Measurements from ENCODE around the gene SKA3.
"Not testable (repeated sequence)": the region's sequence is repeated elsewhere in the genome, so short reads cannot be mapped to it uniquely, and the experiment has no call there.

SKA3 gene

DNA sequence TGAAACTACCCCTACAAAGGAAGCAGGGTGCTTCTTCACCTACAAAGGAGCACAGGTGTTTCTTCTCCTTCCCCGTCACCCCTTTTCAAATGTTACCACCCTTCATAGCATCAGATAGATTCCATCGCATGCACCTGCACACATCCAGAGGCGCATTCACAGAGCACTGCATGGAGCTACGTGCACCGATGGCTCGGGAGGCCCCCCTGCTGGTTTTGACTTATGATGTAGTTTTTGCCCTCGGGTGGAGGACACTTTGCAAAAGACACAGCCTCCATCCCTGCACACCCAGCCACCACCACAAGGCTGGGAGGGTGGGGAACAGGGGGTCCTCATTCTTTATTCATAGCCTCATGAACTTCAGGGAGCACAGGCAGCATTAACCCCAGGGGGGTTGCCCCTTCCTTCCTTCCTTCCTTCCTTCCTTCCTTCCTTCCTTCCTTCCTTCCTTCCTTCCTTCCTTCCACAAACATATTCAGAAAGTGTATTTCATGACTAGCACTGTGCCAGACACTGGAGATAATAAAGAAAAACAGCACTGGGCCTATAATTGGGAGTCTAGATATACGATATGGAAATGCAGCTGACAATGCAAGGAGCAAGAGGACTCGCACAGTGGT is 21.4 kb upstream of the SKA3 start:
- H3K4me1 Mint-ChIP-seq (ENCODE audit: low read depth); H3K27ac Mint-ChIP-seq; H3K4me3 Mint-ChIP-seq; DNase-seq; H3K36me3 Mint-ChIP-seq (ENCODE audit: low read depth); H3K9me3 Mint-ChIP-seq: not testable (repeated sequence)
- peaks cover 14% of the 10 kb centered on the region for H3K27me3 Mint-ChIP-seq

DNA sequence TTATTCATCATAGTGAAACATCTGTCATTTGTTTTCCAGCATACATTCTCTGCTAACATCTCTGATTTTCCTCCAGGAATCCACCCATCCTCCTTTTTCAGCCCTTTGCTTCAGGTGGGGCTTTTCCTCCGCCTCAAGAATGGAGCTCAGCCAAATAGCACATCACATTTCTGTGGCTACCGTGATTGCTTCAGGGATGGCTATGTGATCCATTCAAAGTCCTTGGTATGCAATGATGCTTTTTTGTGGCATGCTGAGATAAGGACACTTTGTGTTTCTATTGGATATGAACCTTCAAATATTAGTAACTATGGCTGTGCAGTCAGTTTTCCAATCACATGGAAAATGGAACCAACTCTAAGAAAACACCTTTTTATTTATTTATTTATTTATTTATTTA is 18.4 kb upstream of the SKA3 start:
- not testable (repeated sequence) for DNase-seq; H3K4me3 Mint-ChIP-seq; H3K4me1 Mint-ChIP-seq (ENCODE audit: low read depth); H3K36me3 Mint-ChIP-seq (ENCODE audit: low read depth); H3K27ac Mint-ChIP-seq; H3K9me3 Mint-ChIP-seq; H3K27me3 Mint-ChIP-seq

DNA sequence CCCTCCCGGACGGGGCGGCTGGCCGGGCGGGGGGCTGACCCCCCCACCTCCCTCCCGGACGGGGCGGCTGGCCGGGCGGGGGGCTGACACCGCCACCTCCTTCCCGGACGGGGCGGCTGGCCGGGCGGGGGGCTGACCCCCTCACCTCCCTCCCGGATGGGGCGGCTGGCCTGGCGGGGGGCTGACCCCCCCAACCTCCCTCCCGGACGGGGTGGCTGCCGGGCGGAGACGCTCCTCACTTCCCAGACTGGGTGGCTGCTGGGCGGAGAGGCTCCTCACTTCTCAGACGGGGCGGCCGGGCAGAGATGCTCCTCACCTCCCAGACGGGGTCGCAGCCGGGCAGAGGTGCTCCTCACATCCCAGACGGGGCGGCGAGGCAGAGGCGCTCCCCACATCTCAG is 10.1 kb upstream of the SKA3 start:
- not testable (repeated sequence) for H3K27me3 Mint-ChIP-seq; H3K36me3 Mint-ChIP-seq (ENCODE audit: low read depth); H3K9me3 Mint-ChIP-seq; H3K4me3 Mint-ChIP-seq; DNase-seq; H3K27ac Mint-ChIP-seq; H3K4me1 Mint-ChIP-seq (ENCODE audit: low read depth)

DNA sequence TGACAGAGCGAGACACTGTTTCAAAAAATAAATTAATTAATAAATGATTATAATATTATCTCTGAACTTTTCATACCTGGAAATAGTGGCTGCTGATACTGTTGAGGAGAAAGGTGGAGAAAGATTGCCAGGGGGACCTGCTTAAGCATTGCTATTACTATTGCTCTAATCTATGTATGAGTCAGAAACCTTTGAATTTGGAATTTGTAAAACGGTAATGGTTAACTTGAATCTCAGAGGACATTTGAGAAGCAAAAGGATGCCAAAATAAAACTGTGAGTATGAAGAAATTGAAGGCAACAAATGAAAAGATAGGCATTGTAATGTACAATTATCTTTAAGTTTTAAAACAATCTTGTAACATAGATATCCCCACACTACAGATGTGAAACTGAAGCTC is 5.3 kb upstream of the SKA3 start:
- H3K4me1 Mint-ChIP-seq (ENCODE audit: low read depth), result peaks cover 23% of the 10 kb centered on the region

DNA sequence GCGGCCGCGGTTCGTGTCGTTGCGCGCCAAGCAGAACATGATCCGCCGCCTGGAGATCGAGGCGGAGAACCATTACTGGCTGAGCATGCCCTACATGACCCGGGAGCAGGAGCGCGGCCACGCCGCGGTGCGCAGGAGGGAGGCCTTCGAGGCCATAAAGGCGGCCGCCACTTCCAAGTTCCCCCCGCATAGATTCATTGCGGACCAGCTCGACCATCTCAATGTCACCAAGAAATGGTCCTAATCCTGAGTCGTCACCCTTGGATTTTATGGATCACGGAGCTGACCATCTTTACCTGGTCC is 581 bp upstream of the SKA3 start:
- peaks cover 48% of the 10 kb centered on the region for H3K36me3 Mint-ChIP-seq (ENCODE audit: low read depth)
- DNase-seq, result no peak
- H3K9me3 Mint-ChIP-seq, result no peaks in the 10 kb centered on the region
- peak overlapping the region; percentile 99 for H3K27ac Mint-ChIP-seq
- no peaks in the 10 kb centered on the region for H3K27me3 Mint-ChIP-seq
- peaks cover 38% of the 10 kb centered on the region for H3K4me1 Mint-ChIP-seq (ENCODE audit: low read depth)
- H3K4me3 Mint-ChIP-seq, result peak overlapping the region; percentile 99

More for the DNA sequence above, 5.3 kb upstream of the SKA3 start:
- Mint-ChIP-seq H3K27me3 (no peaks in the 10 kb centered on the region), H3K36me3 (ENCODE audit: low read depth) (peaks cover 24% of the 10 kb centered on the region), H3K9me3 (no peaks in the 10 kb centered on the region), H3K27ac (no peak overlapping the region), H3K4me3 (no peak overlapping the region)
- DNase-seq, result no peak

DNA sequence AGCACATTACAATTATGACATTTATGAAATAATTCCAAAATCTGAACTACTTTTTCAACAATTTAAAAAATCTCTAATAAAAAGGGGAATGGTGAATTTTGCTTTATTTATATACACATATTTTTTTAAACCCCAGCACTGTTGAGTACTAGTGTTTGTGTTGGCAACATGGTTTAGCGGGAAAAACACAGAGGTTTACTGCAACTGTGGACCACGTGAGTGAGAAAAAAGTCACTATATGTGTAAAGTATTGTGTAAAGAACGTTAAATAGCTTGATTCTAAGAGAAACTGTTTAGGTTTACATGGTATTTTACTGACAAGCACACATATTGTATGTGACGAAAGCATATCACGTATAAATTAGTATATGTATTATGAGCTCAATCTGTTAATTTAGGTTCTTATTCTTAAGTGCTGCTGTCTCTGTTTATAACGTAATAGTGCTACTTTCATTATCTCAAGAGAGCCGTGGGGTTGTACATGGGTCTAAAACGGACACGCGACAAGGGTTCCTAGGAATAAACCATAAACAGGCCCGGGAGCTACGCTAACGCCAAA is 617 bp downstream of the SKA3 start:
- peaks cover 60% of the 10 kb centered on the region for H3K36me3 Mint-ChIP-seq (ENCODE audit: low read depth)
- H3K4me3 Mint-ChIP-seq, result peak overlapping the region; percentile 99
- no peaks in the 10 kb centered on the region for H3K9me3 Mint-ChIP-seq
- H3K27ac Mint-ChIP-seq, result peak overlapping the region; percentile 99
- H3K4me1 Mint-ChIP-seq (ENCODE audit: low read depth), result peaks cover 38% of the 10 kb centered on the region
- DNase-seq, result no peak
- no peaks in the 10 kb centered on the region for H3K27me3 Mint-ChIP-seq

DNA sequence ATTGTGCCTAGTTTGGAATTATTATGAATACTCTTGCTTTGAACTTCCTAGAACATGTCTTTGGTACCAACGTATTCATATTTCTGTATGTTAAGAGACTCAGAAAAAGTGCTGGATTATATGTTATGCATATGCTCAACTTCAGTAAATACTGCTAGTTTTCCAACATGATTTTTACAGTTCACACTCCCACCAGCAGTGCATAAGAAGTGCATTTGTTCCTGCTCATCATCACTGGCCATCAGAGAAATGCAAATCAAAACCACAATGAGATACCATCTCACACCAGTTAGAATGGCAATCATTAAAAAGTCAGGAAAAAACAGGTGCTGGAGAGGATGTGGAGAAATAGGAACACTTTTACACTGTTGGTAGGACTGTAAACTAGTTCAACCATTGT is 2.6 kb downstream of the SKA3 start:
- peaks cover 73% of the 10 kb centered on the region for H3K36me3 Mint-ChIP-seq (ENCODE audit: low read depth)
- H3K27me3 Mint-ChIP-seq, H3K27ac Mint-ChIP-seq, DNase-seq, H3K9me3 Mint-ChIP-seq, H3K4me3 Mint-ChIP-seq: not testable (repeated sequence)
- H3K4me1 Mint-ChIP-seq (ENCODE audit: low read depth), result peaks cover 30% of the 10 kb centered on the region

DNA sequence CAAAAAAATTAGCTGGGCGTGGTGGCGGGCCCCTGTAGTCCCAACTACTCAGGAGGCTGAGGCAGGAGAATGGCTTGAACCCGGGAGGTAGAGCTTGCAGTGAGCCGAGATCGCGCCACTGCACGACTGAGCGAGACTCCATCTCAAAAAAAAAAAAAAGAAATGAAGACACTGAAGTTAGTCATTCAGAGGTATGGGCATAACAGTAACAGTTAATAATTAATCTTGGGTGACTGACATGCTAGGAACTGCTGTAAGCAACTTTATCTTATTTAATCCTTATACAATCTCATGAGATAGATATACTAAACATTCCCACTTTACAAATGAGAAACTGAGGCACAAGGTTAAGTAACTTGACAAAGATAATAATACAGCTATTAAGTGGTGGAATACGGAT is 4.9 kb downstream of the SKA3 start:
- H3K27ac Mint-ChIP-seq, result no peak overlapping the region
- H3K4me3 Mint-ChIP-seq, result no peak overlapping the region
- H3K9me3 Mint-ChIP-seq, result no peaks in the 10 kb centered on the region
- H3K36me3 Mint-ChIP-seq (ENCODE audit: low read depth), result peaks cover 65% of the 10 kb centered on the region
- H3K27me3 Mint-ChIP-seq, result no peaks in the 10 kb centered on the region
- DNase-seq, result no peak
- H3K4me1 Mint-ChIP-seq (ENCODE audit: low read depth), result peaks cover 15% of the 10 kb centered on the region

DNA sequence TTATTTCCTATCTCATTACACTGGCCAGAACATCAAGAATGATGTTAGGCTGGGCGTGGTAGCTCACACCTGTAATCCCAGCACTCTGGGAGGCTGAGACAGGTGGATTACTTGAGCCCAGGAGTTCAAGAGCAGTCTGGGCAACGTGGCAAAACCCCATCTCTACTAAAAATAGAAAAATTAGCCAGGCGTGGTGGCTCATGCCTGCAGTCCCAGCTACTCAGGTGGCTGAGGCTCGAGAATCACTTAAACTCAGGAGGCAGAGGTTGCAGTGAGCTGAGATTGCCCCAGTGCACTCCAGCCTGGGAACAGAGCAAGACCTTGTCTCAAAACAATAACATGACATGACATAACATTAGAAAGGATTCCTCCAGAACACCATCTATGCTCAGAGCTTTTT is 10.7 kb downstream of the SKA3 start:
- DNase-seq; H3K4me3 Mint-ChIP-seq; H3K27ac Mint-ChIP-seq; H3K9me3 Mint-ChIP-seq; H3K27me3 Mint-ChIP-seq; H3K4me1 Mint-ChIP-seq (ENCODE audit: low read depth): not testable (repeated sequence)
- peaks cover 56% of the 10 kb centered on the region for H3K36me3 Mint-ChIP-seq (ENCODE audit: low read depth)

DNA sequence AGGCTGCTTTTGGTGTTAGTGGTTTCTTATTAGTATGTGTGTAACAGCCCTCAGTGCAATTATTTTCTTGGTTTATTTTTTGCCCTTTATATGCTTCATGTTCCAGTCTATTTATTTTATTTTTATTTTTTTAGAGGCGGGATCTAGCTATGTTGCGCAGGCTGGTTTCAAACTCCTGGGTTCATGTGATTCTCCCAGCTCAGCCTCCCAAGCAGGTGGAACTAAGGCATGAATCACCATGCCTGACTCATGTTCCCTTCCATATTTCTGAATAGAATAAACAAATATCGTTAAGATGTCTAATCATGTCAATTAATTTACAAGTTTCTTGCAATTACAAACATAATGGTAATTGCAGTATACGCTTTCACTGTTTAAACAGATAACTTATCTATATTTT is 11.7 kb downstream of the SKA3 start:
- Mint-ChIP-seq H3K36me3 (ENCODE audit: low read depth) (peaks cover 54% of the 10 kb centered on the region), H3K9me3 (no peaks in the 10 kb centered on the region), H3K27me3 (no peaks in the 10 kb centered on the region), H3K4me1 (ENCODE audit: low read depth) (no peaks in the 10 kb centered on the region), H3K4me3 (no peak overlapping the region), H3K27ac (no peak overlapping the region)
- no peak for DNase-seq

DNA sequence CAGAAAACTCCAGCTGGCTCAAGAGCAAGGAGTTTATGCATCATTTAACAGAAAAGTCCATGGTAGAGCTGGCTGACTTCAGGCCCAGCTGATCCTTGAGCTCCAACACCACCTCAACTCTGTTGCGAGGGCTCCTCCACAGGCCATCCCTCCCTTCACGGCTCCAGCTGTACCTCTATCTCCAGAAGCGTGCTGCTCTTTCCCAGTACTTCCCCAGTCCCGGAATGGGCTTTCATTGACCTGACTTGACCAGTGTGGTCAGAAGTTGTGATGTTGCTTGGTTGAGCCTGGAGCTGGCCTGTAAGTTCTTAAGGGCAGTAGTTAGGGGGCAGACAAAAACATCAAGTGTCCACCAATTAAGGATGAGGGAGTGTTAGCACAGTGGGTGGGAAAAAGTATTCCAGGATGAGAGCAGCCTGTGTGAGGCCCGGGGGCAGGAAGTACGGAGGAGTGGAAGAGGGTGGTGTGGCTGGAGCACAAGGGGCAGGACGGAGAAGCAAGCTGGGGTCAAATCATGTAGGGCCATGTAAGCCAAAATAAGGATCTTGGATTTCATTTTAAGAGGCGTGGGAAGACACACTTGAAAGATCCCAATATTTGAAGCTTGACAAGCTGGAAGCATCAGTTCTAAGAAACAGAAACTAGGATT is 24.0 kb downstream of the SKA3 start:
- no peak overlapping the region for H3K4me3 Mint-ChIP-seq
- no peaks in the 10 kb centered on the region for H3K9me3 Mint-ChIP-seq
- H3K27me3 Mint-ChIP-seq, result no peaks in the 10 kb centered on the region
- DNase-seq, result no peak
- H3K27ac Mint-ChIP-seq, result no peak overlapping the region
- peaks cover 24% of the 10 kb centered on the region for H3K4me1 Mint-ChIP-seq (ENCODE audit: low read depth)
- H3K36me3 Mint-ChIP-seq (ENCODE audit: low read depth), result peaks cover 43% of the 10 kb centered on the region

DNA sequence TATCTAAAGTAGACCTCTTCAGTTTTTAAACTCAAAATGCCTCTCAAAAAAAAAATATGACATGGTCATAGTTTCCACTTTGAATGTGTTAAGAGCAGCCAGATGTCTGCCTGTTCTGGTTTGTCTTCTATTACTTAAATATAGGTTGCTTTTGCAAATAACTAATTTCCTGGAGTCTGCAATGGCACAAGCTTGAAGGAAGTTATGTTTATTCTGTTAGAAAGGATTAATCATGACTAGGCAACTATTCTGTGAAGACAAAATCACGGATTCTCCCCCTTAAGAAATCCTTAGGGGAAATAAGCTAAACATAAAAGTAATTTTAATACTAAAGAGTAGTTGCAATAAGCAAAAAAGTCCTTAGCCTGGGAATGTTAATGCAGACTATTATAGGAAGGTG is 26.3 kb downstream of the SKA3 start:
- Mint-ChIP-seq H3K27me3 (no peaks in the 10 kb centered on the region), H3K36me3 (ENCODE audit: low read depth) (peaks cover 53% of the 10 kb centered on the region), H3K4me3 (no peak overlapping the region), H3K9me3 (no peaks in the 10 kb centered on the region), H3K27ac (peak overlapping the region; percentile 41), H3K4me1 (ENCODE audit: low read depth) (peaks cover 26% of the 10 kb centered on the region)
- DNase-seq, result no peak

DNA sequence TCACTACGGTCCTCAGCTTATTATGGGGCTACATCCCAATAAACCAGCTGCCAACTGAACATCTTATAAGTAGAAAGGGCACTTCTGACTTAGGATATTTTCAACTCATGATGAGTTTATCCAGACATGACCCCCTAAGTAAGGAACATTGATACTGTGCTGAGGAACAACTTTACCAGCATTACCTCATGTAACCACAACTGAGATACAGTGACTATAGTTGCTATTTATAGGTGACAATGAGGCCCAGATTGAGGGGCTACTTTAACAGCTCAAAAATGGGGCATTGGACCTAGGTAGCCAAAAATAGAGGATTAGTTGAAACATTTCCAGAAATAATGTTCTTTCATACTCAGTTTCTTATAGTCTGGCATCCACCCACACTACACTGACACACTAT is 26.8 kb downstream of the SKA3 start:
- Mint-ChIP-seq H3K9me3 (no peaks in the 10 kb centered on the region), H3K27ac (peak overlapping the region; percentile 41), H3K4me3 (no peak overlapping the region), H3K36me3 (ENCODE audit: low read depth) (peaks cover 53% of the 10 kb centered on the region), H3K4me1 (ENCODE audit: low read depth) (peaks cover 29% of the 10 kb centered on the region), H3K27me3 (no peaks in the 10 kb centered on the region)
- no peak for DNase-seq

DNA sequence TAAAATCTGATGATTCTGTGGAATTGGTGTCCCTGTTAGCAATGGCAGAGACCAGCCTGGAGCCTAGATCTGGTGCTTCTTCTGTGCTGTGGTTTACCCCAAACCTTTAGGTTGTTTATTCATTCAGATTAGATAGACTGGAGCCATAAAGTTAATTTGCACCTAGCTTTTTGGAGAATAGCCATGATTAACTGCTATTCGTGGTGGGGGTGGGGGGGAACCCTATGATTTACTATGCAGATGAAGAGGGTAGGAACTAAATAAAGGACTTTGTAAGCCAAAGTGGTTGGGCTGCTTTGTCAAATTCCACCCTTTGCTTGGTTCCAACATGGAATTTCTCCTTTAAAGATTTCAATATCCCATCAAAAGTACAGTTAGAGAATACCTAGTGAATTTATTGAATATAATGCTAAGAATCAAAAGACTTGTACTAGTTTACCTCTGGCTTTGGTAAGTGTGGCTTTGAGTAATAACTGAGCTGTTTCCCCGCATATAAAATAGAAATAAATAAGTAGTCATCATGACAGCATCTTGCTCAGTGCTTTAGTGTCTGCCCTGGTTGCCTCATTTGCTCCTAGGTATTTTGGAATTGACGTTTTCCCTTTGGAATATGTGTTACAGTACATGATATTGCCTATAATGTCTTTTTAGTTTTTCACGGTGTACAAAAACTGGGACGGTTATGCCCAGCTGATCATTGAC is 27.6 kb downstream of the SKA3 start:
- H3K27ac Mint-ChIP-seq, result peak overlapping the region; percentile 68
- H3K27me3 Mint-ChIP-seq, result no peaks in the 10 kb centered on the region
- peaks cover 53% of the 10 kb centered on the region for H3K36me3 Mint-ChIP-seq (ENCODE audit: low read depth)
- H3K4me3 Mint-ChIP-seq, result no peak overlapping the region
- DNase-seq, result no peak
- H3K4me1 Mint-ChIP-seq (ENCODE audit: low read depth), result peaks cover 34% of the 10 kb centered on the region
- H3K9me3 Mint-ChIP-seq, result no peaks in the 10 kb centered on the region

DNA sequence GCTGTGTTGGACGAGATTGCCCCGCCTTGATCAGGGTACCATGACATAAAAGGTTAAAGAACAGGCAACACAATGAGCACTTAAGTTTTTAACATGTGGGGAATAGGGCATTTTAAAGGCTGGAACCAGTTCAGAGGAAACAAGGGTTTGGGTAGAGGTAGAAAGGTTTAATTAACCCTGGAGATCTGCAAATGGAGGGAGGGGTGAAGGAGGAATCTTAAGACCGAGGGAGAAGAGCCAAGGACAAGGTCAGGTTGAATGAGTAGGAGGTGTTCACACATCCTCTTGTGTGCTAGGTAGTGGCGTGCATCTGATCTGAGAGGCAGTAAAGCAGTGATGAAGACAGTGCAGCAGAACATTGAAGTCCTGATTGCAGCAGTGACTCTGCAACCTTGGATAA is 28.5 kb downstream of the SKA3 start:
- Mint-ChIP-seq H3K27ac (peak overlapping the region; percentile 68), H3K27me3 (no peaks in the 10 kb centered on the region), H3K9me3 (no peaks in the 10 kb centered on the region), H3K4me3 (no peak overlapping the region), H3K4me1 (ENCODE audit: low read depth) (peaks cover 41% of the 10 kb centered on the region), H3K36me3 (ENCODE audit: low read depth) (peaks cover 62% of the 10 kb centered on the region)
- DNase-seq, result no peak
